ENCODE measurements around the gene FBXO3.
"Not testable (repeated sequence)": the region's sequence is repeated elsewhere in the genome, so short reads cannot be mapped to it uniquely, and the experiment has no call there.

Gene FBXO3

DNA sequence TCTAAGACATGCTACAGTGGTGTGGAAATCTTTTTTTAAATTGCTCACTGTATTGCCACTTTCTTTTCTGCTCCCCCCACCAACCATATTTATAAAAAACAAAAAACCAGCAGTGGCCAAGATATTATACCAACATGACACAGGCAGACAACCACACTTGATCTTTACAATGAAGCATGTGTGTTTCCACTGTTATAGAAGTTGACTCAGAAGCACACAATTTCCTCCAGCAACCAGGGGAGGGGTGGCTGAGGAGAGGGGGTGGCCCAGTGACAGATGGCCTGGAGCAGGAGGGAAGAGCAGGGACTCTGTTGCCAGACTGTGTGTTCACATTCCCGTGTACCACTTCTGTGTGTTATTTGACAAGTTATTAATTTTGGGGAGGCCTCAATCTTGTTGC, 52.9 kb downstream of the FBXO3 start:
- Histone ChIP-seq H3K27ac (ENCODE audit: low read depth, low read length) (peak overlapping the region; percentile 84), H3K9ac (ENCODE audit: low read length in 5 of 5) (peak overlapping the region in 1 of 5 donors; percentile 77), H3K4me1 (ENCODE audit: control insufficient read depth in 5 of 5, insufficient read depth in 5 of 5, low read length in 5 of 5) (peaks cover 22 to 69% (median 34%) of the 10 kb centered on the region in 5 donors), H3K4me3 (ENCODE audit: low read depth in 1 of 5, low read length in 5 of 5) (no peak overlapping the region), H3K27me3 (ENCODE audit: control insufficient read depth in 5 of 5, insufficient read depth in 4 of 5, low read length in 5 of 5) (peaks cover 0 to 4% (median 0%) of the 10 kb centered on the region in 5 donors), H3K9me3 (ENCODE audit: control insufficient read depth in 5 of 5, low read length in 5 of 5) (no peaks in the 10 kb centered on the region), H3K36me3 (ENCODE audit: control insufficient read depth in 5 of 5, insufficient read depth in 5 of 5, low read length in 5 of 5) (peaks cover 11 to 50% (median 48%) of the 10 kb centered on the region in 5 donors)

- Histone ChIP-seq H3K4me3 (ENCODE audit: low read depth in 1 of 5, low read length in 5 of 5) (no peak overlapping the region), H3K4me1 (ENCODE audit: control insufficient read depth in 5 of 5, insufficient read depth in 5 of 5, low read length in 5 of 5) (peaks cover 21 to 72% (median 30%) of the 10 kb centered on the region in 5 donors), H3K27ac (ENCODE audit: low read depth, low read length) (peak overlapping the region; percentile 32), H3K9me3 (ENCODE audit: control insufficient read depth in 5 of 5, low read length in 5 of 5) (no peaks in the 10 kb centered on the region), H3K9ac (ENCODE audit: low read length in 5 of 5) (no peak overlapping the region), H3K36me3 (ENCODE audit: control insufficient read depth in 5 of 5, insufficient read depth in 5 of 5, low read length in 5 of 5) (peaks cover 18 to 61% (median 53%) of the 10 kb centered on the region in 5 donors), H3K27me3 (ENCODE audit: control insufficient read depth in 5 of 5, insufficient read depth in 4 of 5, low read length in 5 of 5) (peaks cover 0 to 4% (median 0%) of the 10 kb centered on the region in 5 donors)
Measured at GRCh38 chr11:33719587-33719986, 54.7 kb downstream of the FBXO3 start.

- peaks cover 10 to 60% (median 19%) of the 10 kb centered on the region in 5 donors for H3K4me1 ChIP-seq (ENCODE audit: control insufficient read depth in 5 of 5, insufficient read depth in 5 of 5, low read length in 5 of 5)
- H3K27me3 ChIP-seq (ENCODE audit: control insufficient read depth in 5 of 5, insufficient read depth in 4 of 5, low read length in 5 of 5) = peaks cover 0 to 4% (median 0%) of the 10 kb centered on the region in 5 donors
- no peak overlapping the region for H3K9ac ChIP-seq (ENCODE audit: low read length in 5 of 5)
- H3K9me3 ChIP-seq (ENCODE audit: control insufficient read depth in 5 of 5, low read length in 5 of 5) = no peaks in the 10 kb centered on the region
- H3K27ac ChIP-seq (ENCODE audit: low read depth, low read length) = no peak overlapping the region
- no peak overlapping the region for H3K4me3 ChIP-seq (ENCODE audit: low read depth in 1 of 5, low read length in 5 of 5)
- H3K36me3 ChIP-seq (ENCODE audit: control insufficient read depth in 5 of 5, insufficient read depth in 5 of 5, low read length in 5 of 5) = peaks cover 26 to 70% (median 60%) of the 10 kb centered on the region in 5 donors
Measured at GRCh38 chr11:33718440-33718839, 55.9 kb downstream of the FBXO3 start.

GRCh38 chr11:33716243-33716642, 58.1 kb downstream of the FBXO3 start:
- no peak overlapping the region for H3K4me3 ChIP-seq (ENCODE audit: low read depth in 1 of 5, low read length in 5 of 5)
- no peaks in the 10 kb centered on the region for H3K27me3 ChIP-seq (ENCODE audit: control insufficient read depth in 5 of 5, insufficient read depth in 4 of 5, low read length in 5 of 5)
- H3K9ac ChIP-seq (ENCODE audit: low read length in 5 of 5) = no peak overlapping the region
- H3K27ac ChIP-seq (ENCODE audit: low read depth, low read length) = peak overlapping the region; percentile 37
- H3K4me1 ChIP-seq (ENCODE audit: control insufficient read depth in 5 of 5, insufficient read depth in 5 of 5, low read length in 5 of 5) = peaks cover 0 to 38% (median 0%) of the 10 kb centered on the region in 5 donors
- peaks cover 38 to 71% (median 64%) of the 10 kb centered on the region in 5 donors for H3K36me3 ChIP-seq (ENCODE audit: control insufficient read depth in 5 of 5, insufficient read depth in 5 of 5, low read length in 5 of 5)
- no peaks in the 10 kb centered on the region for H3K9me3 ChIP-seq (ENCODE audit: control insufficient read depth in 5 of 5, low read length in 5 of 5)

DNA sequence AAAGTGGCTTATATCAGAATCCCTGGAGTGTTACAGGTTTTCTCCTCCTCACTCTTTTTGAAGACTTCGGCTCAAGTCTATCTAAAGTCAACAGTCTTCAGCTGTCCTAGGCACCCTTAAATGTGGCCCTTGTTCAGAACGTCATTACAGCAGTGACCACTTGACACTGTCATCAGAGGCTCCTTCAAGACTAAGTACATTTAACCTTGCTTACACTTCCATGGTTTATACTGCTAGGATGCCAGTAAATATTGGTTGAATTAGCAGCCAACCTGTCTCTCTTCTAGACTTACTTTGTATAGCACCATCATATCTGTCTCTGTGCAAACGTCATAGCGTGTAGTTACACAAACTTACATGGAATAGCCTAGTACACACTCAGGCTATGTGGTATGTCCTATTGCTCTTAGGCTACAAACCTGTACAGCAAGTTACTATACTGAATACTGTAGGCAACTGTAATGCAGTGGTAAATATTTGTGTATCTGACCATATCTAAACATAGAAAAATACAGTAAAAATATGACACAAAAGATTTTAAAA, 60.4 kb downstream of the FBXO3 start:
- H3K36me3 ChIP-seq (ENCODE audit: control insufficient read depth in 5 of 5, insufficient read depth in 5 of 5, low read length in 5 of 5) = peaks cover 41 to 74% (median 64%) of the 10 kb centered on the region in 5 donors
- peak overlapping the region in 1 of 5 donors; percentile 17 for H3K9ac ChIP-seq (ENCODE audit: low read length in 5 of 5)
- peaks cover 0 to 34% (median 0%) of the 10 kb centered on the region in 5 donors for H3K4me1 ChIP-seq (ENCODE audit: control insufficient read depth in 5 of 5, insufficient read depth in 5 of 5, low read length in 5 of 5)
- no peaks in the 10 kb centered on the region for H3K27me3 ChIP-seq (ENCODE audit: control insufficient read depth in 5 of 5, insufficient read depth in 4 of 5, low read length in 5 of 5)
- H3K9me3 ChIP-seq (ENCODE audit: control insufficient read depth in 5 of 5, low read length in 5 of 5) = no peaks in the 10 kb centered on the region
- H3K4me3 ChIP-seq (ENCODE audit: low read depth in 1 of 5, low read length in 5 of 5) = no peak overlapping the region
- H3K27ac ChIP-seq (ENCODE audit: low read depth, low read length) = no peak overlapping the region

GRCh38 chr11:33713151-33713855, 61.0 kb downstream of the FBXO3 start:
- Histone ChIP-seq H3K4me3 (ENCODE audit: low read depth in 1 of 5, low read length in 5 of 5) (no peak overlapping the region), H3K4me1 (ENCODE audit: control insufficient read depth in 5 of 5, insufficient read depth in 5 of 5, low read length in 5 of 5) (peaks cover 0 to 40% (median 0%) of the 10 kb centered on the region in 5 donors), H3K9ac (ENCODE audit: low read length in 5 of 5) (peak overlapping the region in 1 of 5 donors; percentile 17), H3K27ac (ENCODE audit: low read depth, low read length) (no peak overlapping the region), H3K36me3 (ENCODE audit: control insufficient read depth in 5 of 5, insufficient read depth in 5 of 5, low read length in 5 of 5) (peaks cover 46 to 73% (median 64%) of the 10 kb centered on the region in 5 donors), H3K9me3 (ENCODE audit: control insufficient read depth in 5 of 5, low read length in 5 of 5) (no peaks in the 10 kb centered on the region), H3K27me3 (ENCODE audit: control insufficient read depth in 5 of 5, insufficient read depth in 4 of 5, low read length in 5 of 5) (no peaks in the 10 kb centered on the region)

GRCh38 chr11:33712436-33712835, 61.9 kb downstream of the FBXO3 start:
- Histone ChIP-seq H3K27me3 (ENCODE audit: control insufficient read depth in 5 of 5, insufficient read depth in 4 of 5, low read length in 5 of 5) (no peaks in the 10 kb centered on the region), H3K36me3 (ENCODE audit: control insufficient read depth in 5 of 5, insufficient read depth in 5 of 5, low read length in 5 of 5) (peaks cover 44 to 76% (median 66%) of the 10 kb centered on the region in 5 donors), H3K27ac (ENCODE audit: low read depth, low read length) (no peak overlapping the region), H3K4me3 (ENCODE audit: low read depth in 1 of 5, low read length in 5 of 5) (no peak overlapping the region), H3K9ac (ENCODE audit: low read length in 5 of 5) (no peak overlapping the region), H3K4me1 (ENCODE audit: control insufficient read depth in 5 of 5, insufficient read depth in 5 of 5, low read length in 5 of 5) (peaks cover 0 to 45% (median 0%) of the 10 kb centered on the region in 5 donors), H3K9me3 (ENCODE audit: control insufficient read depth in 5 of 5, low read length in 5 of 5) (no peaks in the 10 kb centered on the region)

- peaks cover 33 to 71% (median 58%) of the 10 kb centered on the region in 5 donors for H3K36me3 ChIP-seq (ENCODE audit: control insufficient read depth in 5 of 5, insufficient read depth in 5 of 5, low read length in 5 of 5)
- H3K4me1 ChIP-seq (ENCODE audit: control insufficient read depth in 5 of 5, insufficient read depth in 5 of 5, low read length in 5 of 5) = peaks cover 0 to 51% (median 0%) of the 10 kb centered on the region in 5 donors
- H3K9ac ChIP-seq (ENCODE audit: low read length in 5 of 5) = no peak overlapping the region
- no peaks in the 10 kb centered on the region for H3K9me3 ChIP-seq (ENCODE audit: control insufficient read depth in 5 of 5, low read length in 5 of 5)
- H3K27ac ChIP-seq (ENCODE audit: low read depth, low read length) = no peak overlapping the region
- no peak overlapping the region for H3K4me3 ChIP-seq (ENCODE audit: low read depth in 1 of 5, low read length in 5 of 5)
- H3K27me3 ChIP-seq (ENCODE audit: control insufficient read depth in 5 of 5, insufficient read depth in 4 of 5, low read length in 5 of 5) = no peaks in the 10 kb centered on the region
Measured at GRCh38 chr11:33709466-33709865, 64.9 kb downstream of the FBXO3 start.

GRCh38 chr11:33708985-33709384, 65.3 kb downstream of the FBXO3 start:
- Histone ChIP-seq H3K36me3 (ENCODE audit: control insufficient read depth in 5 of 5, insufficient read depth in 5 of 5, low read length in 5 of 5) (peaks cover 30 to 67% (median 54%) of the 10 kb centered on the region in 5 donors), H3K27me3 (ENCODE audit: control insufficient read depth in 5 of 5, insufficient read depth in 4 of 5, low read length in 5 of 5) (no peaks in the 10 kb centered on the region), H3K9ac (ENCODE audit: low read length in 5 of 5) (no peak overlapping the region), H3K9me3 (ENCODE audit: control insufficient read depth in 5 of 5, low read length in 5 of 5) (no peaks in the 10 kb centered on the region), H3K4me3 (ENCODE audit: low read depth in 1 of 5, low read length in 5 of 5) (no peak overlapping the region), H3K27ac (ENCODE audit: low read depth, low read length) (no peak overlapping the region), H3K4me1 (ENCODE audit: control insufficient read depth in 5 of 5, insufficient read depth in 5 of 5, low read length in 5 of 5) (peaks cover 0 to 56% (median 0%) of the 10 kb centered on the region in 5 donors)

- H3K9me3 ChIP-seq (ENCODE audit: control insufficient read depth in 5 of 5, low read length in 5 of 5); H3K27me3 ChIP-seq (ENCODE audit: control insufficient read depth in 5 of 5, insufficient read depth in 4 of 5, low read length in 5 of 5); H3K9ac ChIP-seq (ENCODE audit: low read length in 5 of 5); H3K4me3 ChIP-seq (ENCODE audit: low read depth in 1 of 5, low read length in 5 of 5): not testable (repeated sequence)
- Histone ChIP-seq H3K36me3 (ENCODE audit: control insufficient read depth in 5 of 5, insufficient read depth in 5 of 5, low read length in 5 of 5) (peaks cover 20 to 56% (median 47%) of the 10 kb centered on the region in 5 donors), H3K4me1 (ENCODE audit: control insufficient read depth in 5 of 5, insufficient read depth in 5 of 5, low read length in 5 of 5) (peaks cover 0 to 66% (median 0%) of the 10 kb centered on the region in 5 donors), H3K27ac (ENCODE audit: low read depth, low read length) (peak overlapping the region; percentile 67)
Measured at GRCh38 chr11:33707831-33708230, 66.5 kb downstream of the FBXO3 start.
